Measurements from ENCODE around the gene SLC34A3. TPM values are rescaled to one million over a fixed set of nuclear protein-coding genes. Genes with fewer than 3 reads are reported as not detected.

Gene SLC34A3
- total RNA-seq, 1 donor from 2014 or later, result not detected

GRCh38 chr9:137272241-137273094, 41.8 kb downstream of the SLC34A3 start:
- H3K4me3 ChIP-seq (ENCODE audit: low read depth, low read length), result no peak overlapping the region
- no peak for TF ChIP-seq CTCF (conservative IDR thresholded peaks at IDR 0.05; ENCODE audit: low read depth, low read length)
- DNase-seq (ENCODE audit: low read depth), result no peak

GRCh38 chr9:137273095-137273490, 42.4 kb downstream of the SLC34A3 start:
- DNase-seq (ENCODE audit: low read depth), result no peak
- H3K4me3 ChIP-seq (ENCODE audit: low read depth, low read length), result no peak overlapping the region
- no peak for TF ChIP-seq CTCF (conservative IDR thresholded peaks at IDR 0.05; ENCODE audit: low read depth, low read length)

- H3K4me3 ChIP-seq (ENCODE audit: low read depth, low read length), result no peak overlapping the region
- TF ChIP-seq CTCF (conservative IDR thresholded peaks at IDR 0.05; ENCODE audit: low read depth, low read length), result no peak
- DNase-seq (ENCODE audit: low read depth), result no peak
Measured at GRCh38 chr9:137273611-137274320, 43.1 kb downstream of the SLC34A3 start.

GRCh38 chr9:137275203-137275587, 44.5 kb downstream of the SLC34A3 start:
- TF ChIP-seq CTCF (conservative IDR thresholded peaks at IDR 0.05; ENCODE audit: low read depth, low read length), result no peak
- no peak overlapping the region for H3K4me3 ChIP-seq (ENCODE audit: low read depth, low read length)
- no peak for DNase-seq (ENCODE audit: low read depth)

- no peak overlapping the region for H3K4me3 ChIP-seq (ENCODE audit: low read depth, low read length)
- DNase-seq (ENCODE audit: low read depth), result no peak
- no peak for TF ChIP-seq CTCF (conservative IDR thresholded peaks at IDR 0.05; ENCODE audit: low read depth, low read length)
Measured at GRCh38 chr9:137275588-137276472, 45.1 kb downstream of the SLC34A3 start.

- no peak for TF ChIP-seq CTCF (conservative IDR thresholded peaks at IDR 0.05; ENCODE audit: low read depth, low read length)
- H3K4me3 ChIP-seq (ENCODE audit: low read depth, low read length), result peak overlapping the region; percentile 69
- DNase-seq (ENCODE audit: low read depth), result no peak
Measured at GRCh38 chr9:137276473-137277328, 46.0 kb downstream of the SLC34A3 start.
